B cell (primary cell): Measurements from ENCODE around the gene EFL1. TPM values are rescaled to one million over a fixed set of nuclear protein-coding genes. Genes with fewer than 3 reads are reported as not detected.

ENCODE experiments used
- ATAC-seq: fragments of 200-7000 bp; cut with Tn5 transposase; one replicate; pipeline ENCODE4 v1.10.0; 2021; ENCODE audit warnings: low read depth, mild to moderate bottlenecking, moderate number of reproducible peaks, moderate library complexity
- CTCF ChIA-PET: fragments of 350-600 bp; sonication (Branson Sonifier 250); formaldehyde crosslinking; loops from one replicate; lab custom pipeline; 2021; ENCODE audit warnings: antibody characterized with exemption, inconsistent platforms; lab: Charles Lee
- POLR2A ChIA-PET: fragments of 350-600 bp; sonication (Branson Sonifier 250); formaldehyde crosslinking; loops from one replicate; lab custom pipeline; 2021; ENCODE audit warnings: antibody characterized with exemption; lab: Charles Lee
- DNase-seq: peaks from one replicate; pipeline ENCODE4 v3.0.0; 2013
- H2AFZ ChIP-seq: 2 replicates; pipeline ENCODE4 v1.6.1; 2012; ENCODE audit warnings: mild to moderate bottlenecking, low read depth, low read length; ENCODE audit not compliant: insufficient read depth, poor library complexity, severe bottlenecking
- H3K27ac ChIP-seq, 2 donors: 1 replicate in 1 of 2; 2 replicates in 1 of 2; pipeline ENCODE4 v1.5.1; 2012 to 2013; ENCODE audit warnings: low read length in 2 of 2, mild to moderate bottlenecking in 2 of 2, moderate library complexity in 1 of 2
- H3K27me3 ChIP-seq, 4 experiments: fragments of 200-600 bp in 1 of 4; sonication (generic) in 1 of 4; replicated peaks in 1 of 4; 1 replicate in 2 of 4; 2 replicates in 2 of 4; pipeline versions ENCODE4 v1.6.1 to v1.7.0; 2013 to 2016; ENCODE audit warnings: low read length in 3 of 4, mild to moderate bottlenecking in 2 of 4, mixed read lengths in 1 of 4, moderate library complexity in 1 of 4; ENCODE audit not compliant: insufficient read depth in 4 of 4, control insufficient read depth in 3 of 4; ENCODE audit errors: control extremely low read depth in 1 of 4
- H3K36me3 ChIP-seq, 2 experiments: replicated peaks in 1 of 2; 1 replicate in 1 of 2; 2 replicates in 1 of 2; pipeline versions ENCODE4 v1.6.1 to v1.7.1; 2013; ENCODE audit warnings: low read length in 1 of 2; ENCODE audit not compliant: insufficient read depth in 2 of 2, control insufficient read depth in 1 of 2; ENCODE audit errors: control extremely low read depth in 1 of 2, extremely low read depth in 1 of 2
- H3K4me1 ChIP-seq, 2 donors: fragments of 200-600 bp in 1 of 2; sonication (generic) in 1 of 2; 1 replicate in 1 of 2; 2 replicates in 1 of 2; pipeline versions ENCODE4 v1.5.1 to v1.6.1; 2013 to 2017; ENCODE audit warnings: low read length in 2 of 2; ENCODE audit not compliant: control insufficient read depth in 2 of 2, insufficient read depth in 2 of 2
- H3K4me2 ChIP-seq: replicated peaks from 2 replicates; pipeline ENCODE3; 2012; ENCODE audit warnings: mild to moderate bottlenecking, low read depth, low read length; ENCODE audit not compliant: poor library complexity, severe bottlenecking
- H3K4me3 ChIP-seq, 5 experiments: fragments of 200-600 bp in 1 of 5; sonication (generic) in 1 of 5; 1 replicate in 3 of 5; 2 replicates in 2 of 5; pipeline versions ENCODE4 v1.5.1 to v1.7.0; 2011 to 2016; ENCODE audit warnings: low read length in 4 of 5, mild to moderate bottlenecking in 4 of 5, low read depth in 2 of 5, control low read depth in 1 of 5, moderate library complexity in 1 of 5; ENCODE audit not compliant: insufficient read depth in 1 of 5; ENCODE audit errors: control extremely low read depth in 1 of 5, extremely low read depth in 1 of 5
- H3K79me2 ChIP-seq: fragments of 200-600 bp; sonication (generic); one replicate; pipeline ENCODE4 v1.6.0; 2016; ENCODE audit warnings: low read length; ENCODE audit not compliant: control insufficient read depth, insufficient read depth
- H3K9ac ChIP-seq: fragments of 200-600 bp; sonication (generic); 2 replicates; pipeline ENCODE4 v1.6.1; 2017; ENCODE audit warnings: mild to moderate bottlenecking, low read length, moderate library complexity
- H3K9me3 ChIP-seq, 3 donors: one replicate each; pipeline versions ENCODE4 v1.6.1 to v1.7.1; 2013; ENCODE audit warnings: low read length in 2 of 3; ENCODE audit not compliant: control insufficient read depth in 2 of 3, insufficient read depth in 1 of 3; ENCODE audit errors: control extremely low read depth in 1 of 3
- H4K20me1 ChIP-seq: 2 replicates; pipeline ENCODE4 v1.6.0; 2012; ENCODE audit warnings: mild to moderate bottlenecking, low read length; ENCODE audit not compliant: insufficient read depth, control insufficient read depth, poor library complexity, severe bottlenecking
- H3K27ac Mint-ChIP-seq: one replicate; pipeline ENCODE4 v1.8.0; 2021; ENCODE audit warnings: mixed read lengths
- H3K27me3 Mint-ChIP-seq: one replicate; pipeline ENCODE4 v1.8.0; 2021; ENCODE audit warnings: mixed read lengths
- H3K4me1 Mint-ChIP-seq: one replicate; pipeline ENCODE4 v1.8.0; 2021; ENCODE audit warnings: mixed read lengths
- H3K4me3 Mint-ChIP-seq: one replicate; pipeline ENCODE4 v1.8.0; 2021; ENCODE audit warnings: mixed read lengths
- H3K9me3 Mint-ChIP-seq: one replicate; pipeline ENCODE4 v1.8.0; 2022; ENCODE audit warnings: mixed read lengths; ENCODE audit not compliant: insufficient read depth
- CTCF ChIP-seq: fragments of 200-600 bp; IDR thresholded peaks from one replicate; pipeline ENCODE4 v1.8.0; 2022; ENCODE audit warnings: antibody characterized with exemption, mild to moderate bottlenecking
- EZH2 ChIP-seq: IDR thresholded peaks from 2 replicates; pipeline ENCODE4 v1.6.1; 2012; ENCODE audit warnings: borderline replicate concordance, low read depth, mild to moderate bottlenecking, moderate library complexity, low read length; ENCODE audit not compliant: insufficient read depth, poor library complexity, severe bottlenecking
- WGBS: methylation state at CpG from one replicate; pipeline ENCODE4 v1.1.5; 2013; ENCODE audit warnings: missing lambda C conversion rate; ENCODE audit not compliant: insufficient coverage; 5-methylcytosine and 5-hydroxymethylcytosine counted together
- intact Hi-C: fragments of 100-400 bp; cut with micrococcal nuclease; formaldehyde crosslinking; loops from one replicate; pipeline ENCODE4 v1.10.0; 2022
- polyA plus RNA-seq: library from polyadenylated mRNA; depleted of rRNA; stranded (reverse); fragments of >200 nt; gene quantifications from 2 replicates; pipeline ENCODE4 v1.2.3, GENCODE V29; 2012
- total RNA-seq, 2 donors: library from RNA; stranded (reverse); fragments of 120-200 nt in 1 of 2; gene quantifications; 1 replicate in 1 of 2; 2 replicates in 1 of 2; pipeline versions ENCODE4 v1.2.3 to v1.2.4, GENCODE V29; 2013 to 2022

EFL1 gene
- total and polyA plus RNA-seq, 2 donors (not counting 1 experiment from before 2014, with no cell fraction given), result 8.2 to 25.8 TPM

GRCh38 chr15:82197733-82198594 lies 64.6 kb downstream of the EFL1 start:
- peaks cover 0 to 9% of the 10 kb centered on the region in 2 experiments for H3K36me3 ChIP-seq
- 52% methylated on average over 7 of the region's 8 CpGs for WGBS
- POLR2A ChIA-PET, result no interaction called here
- no peak overlapping the region for H3K4me2 ChIP-seq
- H3K27me3 ChIP-seq, result no peaks in the 10 kb centered on the region
- Mint-ChIP-seq H3K27me3 (no peaks in the 10 kb centered on the region), H3K4me3 (no peak overlapping the region), H3K27ac (no peak overlapping the region), H3K9me3 (no peaks in the 10 kb centered on the region), H3K4me1 (peaks cover 6% of the 10 kb centered on the region)
- no peaks in the 10 kb centered on the region for H3K9me3 ChIP-seq
- DNase-seq (peak; percentile 67), ATAC-seq (peak; percentile 71)
- H2AFZ ChIP-seq, result no peak overlapping the region
- intact Hi-C loops, result loop anchor here (1.0 kb wide), 1 partner anchor 90 kb away; no protein-coding TSS in a partner anchor
- H3K4me3 ChIP-seq, result no peak overlapping the region
- peaks cover 0 to 5% of the 10 kb centered on the region in 2 donors for H3K4me1 ChIP-seq
- TF ChIP-seq CTCF (peak; percentile 81), EZH2 (no peak)
- no peak overlapping the region for H3K9ac ChIP-seq
- H3K27ac ChIP-seq, result no peak overlapping the region
- CTCF ChIA-PET, result interaction anchor here (0.6 to 1.2 kb wide), 8 partner anchors 9 to 791 kb away, joined by 3 to 17 read pairs (median 4); no protein-coding TSS in a partner anchor
- peaks cover 6% of the 10 kb centered on the region for H4K20me1 ChIP-seq
- H3K79me2 ChIP-seq, result peaks cover 4% of the 10 kb centered on the region

- intact Hi-C loops, result no loop called here
- no peaks in the 10 kb centered on the region for H3K27me3 ChIP-seq
- H3K27ac ChIP-seq, result no peak overlapping the region
- no peaks in the 10 kb centered on the region for H3K27me3 Mint-ChIP-seq
- H3K4me2 ChIP-seq, result no peak overlapping the region
- ChIA-PET CTCF (interaction anchor here (0.6 to 1.4 kb wide), 2 partner anchors 715 to 853 kb away, joined by 3 to 14 read pairs; no protein-coding TSS in a partner anchor), POLR2A (no interaction called here)
- H2AFZ ChIP-seq, result no peak overlapping the region
- TF ChIP-seq CTCF, result no peak
- TF ChIP-seq EZH2, result no peak
- peaks cover 0 to 5% of the 10 kb centered on the region in 2 donors for H3K4me1 ChIP-seq
- DNase-seq (no peak), ATAC-seq (no peak)
- H3K79me2 ChIP-seq, result peaks cover 4% of the 10 kb centered on the region
- no peak overlapping the region for H3K4me3 Mint-ChIP-seq
- no peaks in the 10 kb centered on the region for H3K9me3 ChIP-seq
- H4K20me1 ChIP-seq, result peaks cover 6% of the 10 kb centered on the region
- no peaks in the 10 kb centered on the region for H3K9me3 Mint-ChIP-seq
- H3K9ac ChIP-seq, result no peak overlapping the region
- peaks cover 0 to 9% of the 10 kb centered on the region in 2 experiments for H3K36me3 ChIP-seq
- H3K27ac Mint-ChIP-seq, result no peak overlapping the region
- peaks cover 6% of the 10 kb centered on the region for H3K4me1 Mint-ChIP-seq
- H3K4me3 ChIP-seq, result no peak overlapping the region
- WGBS, result 83% methylated on average over 1 of the region's 2 CpGs
Observed at GRCh38 chr15:82196353-82196752, 66.2 kb downstream of the EFL1 start.
